GM06990 (cell line): ENCODE data around the gene PIP4K2C.
"Not testable (repeated sequence)": the region's sequence is repeated elsewhere in the genome, so short reads cannot be mapped to it uniquely, and the experiment has no call there.

Experiments used
- DNase-seq: peaks from one replicate; pipeline ENCODE4 v3.0.0-alpha.2; 2011; ENCODE audit not compliant: insufficient read length; ENCODE audit errors: extremely low read depth
- H3K27me3 ChIP-seq: replicated peaks from 2 replicates; pipeline ENCODE4 v1.6.0; 2011; ENCODE audit warnings: low read length; ENCODE audit not compliant: control insufficient read depth, insufficient read depth
- H3K36me3 ChIP-seq: 2 replicates; pipeline ENCODE4 v1.5.1; 2011; ENCODE audit warnings: low read length; ENCODE audit not compliant: control insufficient read depth, insufficient read depth
- H3K4me3 ChIP-seq: replicated peaks from 2 replicates; pipeline ENCODE4 v1.5.1; 2011; ENCODE audit warnings: low read depth, mild to moderate bottlenecking, control low read depth, low read length
- CTCF ChIP-seq: IDR thresholded peaks from 2 replicates; pipeline ENCODE4 v1.5.1; 2011; ENCODE audit warnings: low read length, control low read depth, mild to moderate bottlenecking, inconsistent platforms; ENCODE audit not compliant: insufficient read depth, poor library complexity, severe bottlenecking

PIP4K2C gene

GRCh38 chr12:57629897-57630471 is 39.0 kb downstream of the PIP4K2C start:
- no peaks in the 10 kb centered on the region for H3K36me3 ChIP-seq
- DNase-seq = no peak
- no peak for TF ChIP-seq CTCF
- no peak overlapping the region for H3K4me3 ChIP-seq
- no peaks in the 10 kb centered on the region; the same call in none of the 2 replicates for H3K27me3 ChIP-seq

- Histone ChIP-seq H3K4me3 (no peak overlapping the region), H3K36me3 (no peaks in the 10 kb centered on the region), H3K27me3 (no peaks in the 10 kb centered on the region; the same call in none of the 2 replicates)
- no peak for DNase-seq
- no peak for TF ChIP-seq CTCF
These were observed 40.0 kb downstream of the PIP4K2C start for GRCh38 chr12:57630891-57631433.

- Histone ChIP-seq H3K4me3 (no peak overlapping the region; the same call in 1 of the 2 replicates), H3K36me3 (no peaks in the 10 kb centered on the region), H3K27me3 (no peaks in the 10 kb centered on the region; the same call in none of the 2 replicates)
- DNase-seq = no peak
- no peak for TF ChIP-seq CTCF
These were observed 40.6 kb downstream of the PIP4K2C start for GRCh38 chr12:57631566-57632072.

GRCh38 chr12:57632073-57632957 is 41.3 kb downstream of the PIP4K2C start:
- DNase-seq = no peak
- no peak for TF ChIP-seq CTCF
- no peaks in the 10 kb centered on the region for H3K36me3 ChIP-seq
- H3K4me3 ChIP-seq = peak overlapping the region; percentile 61
- no peaks in the 10 kb centered on the region; the same call in none of the 2 replicates for H3K27me3 ChIP-seq

- DNase-seq = peak; percentile 76
- no peaks in the 10 kb centered on the region for H3K36me3 ChIP-seq
- H3K27me3 ChIP-seq = no peaks in the 10 kb centered on the region; the same call in none of the 2 replicates
- peak; percentile 77 for TF ChIP-seq CTCF
- H3K4me3 ChIP-seq = peak within 1 kb of the TSS; percentile 61
These were observed 42.2 kb downstream of the PIP4K2C start, which contains the start of gene B4GALNT1 for GRCh38 chr12:57632958-57633840. TSS of gene B4GALNT1 (minus strand) at chr12:57633201. CDS start at chr12:57632132, 1,069 bp downstream.

- not testable (repeated sequence) for H3K27me3 ChIP-seq, DNase-seq, H3K36me3 ChIP-seq, H3K4me3 ChIP-seq
These were observed 45.7 kb downstream of the PIP4K2C start for GRCh38 chr12:57636731-57637130.
